ENCODE results near the gene HTT-AS. TPM values are rescaled to one million over a fixed set of nuclear protein-coding genes. Genes with fewer than 3 reads are reported as not detected.

The HTT-AS gene
- total RNA-seq, 1 experiment from 2014 or later: not detected

GRCh38 chr4:3087115-3087797 is 12.9 kb upstream of the HTT-AS start:
- DNase-seq (ENCODE audit: low read depth): no peak

GRCh38 chr4:3085948-3086670 is 11.8 kb upstream of the HTT-AS start:
- no peak for DNase-seq (ENCODE audit: low read depth)

- no peak for DNase-seq (ENCODE audit: low read depth)
Observed at GRCh38 chr4:3083732-3084131, 9.4 kb upstream of the HTT-AS start.

- no peak for DNase-seq (ENCODE audit: low read depth)
Observed at GRCh38 chr4:3082925-3083515, 8.7 kb upstream of the HTT-AS start.

GRCh38 chr4:3079694-3080123 is 5.4 kb upstream of the HTT-AS start:
- no peak for DNase-seq (ENCODE audit: low read depth)

GRCh38 chr4:3077796-3078195 is 3.5 kb upstream of the HTT-AS start:
- no peak for DNase-seq (ENCODE audit: low read depth)

GRCh38 chr4:3075652-3075981 is 1.3 kb upstream of the HTT-AS start:
- DNase-seq (ENCODE audit: low read depth): no peak

- DNase-seq (ENCODE audit: low read depth): peak; percentile 53
Observed at GRCh38 chr4:3074846-3075651, 711 bp upstream of the HTT-AS start.

- no peak for DNase-seq (ENCODE audit: low read depth)
Observed at GRCh38 chr4:3073158-3074077, 920 bp downstream of the HTT-AS start.

- peak; percentile 20 for DNase-seq (ENCODE audit: low read depth)
Observed at GRCh38 chr4:3071811-3072210, 2.5 kb downstream of the HTT-AS start.

GRCh38 chr4:3070709-3071500 is 3.4 kb downstream of the HTT-AS start:
- peak; percentile 31 for DNase-seq (ENCODE audit: low read depth)

GRCh38 chr4:3069661-3070199 is 4.6 kb downstream of the HTT-AS start:
- no peak for DNase-seq (ENCODE audit: low read depth)

GRCh38 chr4:3067473-3068001 is 6.8 kb downstream of the HTT-AS start:
- no peak for DNase-seq (ENCODE audit: low read depth)

GRCh38 chr4:3066836-3067400 is 7.4 kb downstream of the HTT-AS start:
- no peak for DNase-seq (ENCODE audit: low read depth)

GRCh38 chr4:3065551-3065950 is 8.8 kb downstream of the HTT-AS start:
- no peak for DNase-seq (ENCODE audit: low read depth)

- DNase-seq (ENCODE audit: low read depth): peak; percentile 65
Observed at GRCh38 chr4:3062471-3062870, 11.9 kb downstream of the HTT-AS start.

- DNase-seq (ENCODE audit: low read depth): no peak
Observed at GRCh38 chr4:3060946-3061345, 13.4 kb downstream of the HTT-AS start.

GRCh38 chr4:3059943-3060342 is 14.4 kb downstream of the HTT-AS start:
- DNase-seq (ENCODE audit: low read depth): no peak

- DNase-seq (ENCODE audit: low read depth): peak; percentile 19
Observed at GRCh38 chr4:3054169-3054759, 20.1 kb downstream of the HTT-AS start.
